ENCODE results near the gene PRDM5.

PRDM5 gene

GRCh38 chr4:120694973-120695372 lies 227.6 kb downstream of the PRDM5 start:
- WGBS, 2 experiments, result 82 to 93% methylated on average over 2 of the region's 2 CpGs
- Histone ChIP-seq H3K9me3 (ENCODE audit: control insufficient read depth, low read length) (no peaks in the 10 kb centered on the region), H3K36me3 (ENCODE audit: control insufficient read depth, insufficient read depth, low read length) (no peaks in the 10 kb centered on the region), H3K27me3 (ENCODE audit: control insufficient read depth, insufficient read depth, low read length, poor library complexity, severe bottlenecking) (no peaks in the 10 kb centered on the region), H3K4me3 (ENCODE audit: insufficient read depth, low read depth, low read length) (no peak overlapping the region), H3K4me1 (ENCODE audit: control insufficient read depth, insufficient read depth, low read length) (no peaks in the 10 kb centered on the region), H3K27ac (ENCODE audit: insufficient read depth, low read depth, low read length, poor library complexity, severe bottlenecking) (no peak overlapping the region)

GRCh38 chr4:120693816-120694215 lies 228.7 kb downstream of the PRDM5 start:
- Histone ChIP-seq H3K27ac (ENCODE audit: insufficient read depth, low read depth, low read length, poor library complexity, severe bottlenecking) (no peak overlapping the region), H3K36me3 (ENCODE audit: control insufficient read depth, insufficient read depth, low read length) (no peaks in the 10 kb centered on the region), H3K9me3 (ENCODE audit: control insufficient read depth, low read length) (no peaks in the 10 kb centered on the region), H3K4me1 (ENCODE audit: control insufficient read depth, insufficient read depth, low read length) (no peaks in the 10 kb centered on the region), H3K4me3 (ENCODE audit: insufficient read depth, low read depth, low read length) (no peak overlapping the region), H3K27me3 (ENCODE audit: control insufficient read depth, insufficient read depth, low read length, poor library complexity, severe bottlenecking) (no peaks in the 10 kb centered on the region)

- Histone ChIP-seq H3K27ac (ENCODE audit: insufficient read depth, low read depth, low read length, poor library complexity, severe bottlenecking) (no peak overlapping the region), H3K4me3 (ENCODE audit: insufficient read depth, low read depth, low read length) (no peak overlapping the region), H3K36me3 (ENCODE audit: control insufficient read depth, insufficient read depth, low read length) (no peaks in the 10 kb centered on the region), H3K4me1 (ENCODE audit: control insufficient read depth, insufficient read depth, low read length) (no peaks in the 10 kb centered on the region), H3K27me3 (ENCODE audit: control insufficient read depth, insufficient read depth, low read length, poor library complexity, severe bottlenecking) (no peaks in the 10 kb centered on the region), H3K9me3 (ENCODE audit: control insufficient read depth, low read length) (no peaks in the 10 kb centered on the region)
- 88 to 90% methylated on average over 2 of the region's 2 CpGs for WGBS, 2 experiments
Measured at GRCh38 chr4:120692964-120693363, 229.6 kb downstream of the PRDM5 start.

- no peaks in the 10 kb centered on the region for H3K4me1 ChIP-seq (ENCODE audit: control insufficient read depth, insufficient read depth, low read length)
- H3K27me3 ChIP-seq (ENCODE audit: control insufficient read depth, insufficient read depth, low read length, poor library complexity, severe bottlenecking), result no peaks in the 10 kb centered on the region
- H3K4me3 ChIP-seq (ENCODE audit: insufficient read depth, low read depth, low read length), result no peak overlapping the region
- H3K27ac ChIP-seq (ENCODE audit: insufficient read depth, low read depth, low read length, poor library complexity, severe bottlenecking), result no peak overlapping the region
- H3K36me3 ChIP-seq (ENCODE audit: control insufficient read depth, insufficient read depth, low read length), result no peaks in the 10 kb centered on the region
- no peaks in the 10 kb centered on the region for H3K9me3 ChIP-seq (ENCODE audit: control insufficient read depth, low read length)
Measured at GRCh38 chr4:120691536-120691935, 231.0 kb downstream of the PRDM5 start.

GRCh38 chr4:120691106-120691505 lies 231.4 kb downstream of the PRDM5 start:
- no peaks in the 10 kb centered on the region for H3K27me3 ChIP-seq (ENCODE audit: control insufficient read depth, insufficient read depth, low read length, poor library complexity, severe bottlenecking)
- H3K4me3 ChIP-seq (ENCODE audit: insufficient read depth, low read depth, low read length), result no peak overlapping the region
- no peaks in the 10 kb centered on the region for H3K9me3 ChIP-seq (ENCODE audit: control insufficient read depth, low read length)
- H3K4me1 ChIP-seq (ENCODE audit: control insufficient read depth, insufficient read depth, low read length), result no peaks in the 10 kb centered on the region
- H3K36me3 ChIP-seq (ENCODE audit: control insufficient read depth, insufficient read depth, low read length), result no peaks in the 10 kb centered on the region
- H3K27ac ChIP-seq (ENCODE audit: insufficient read depth, low read depth, low read length, poor library complexity, severe bottlenecking), result no peak overlapping the region

GRCh38 chr4:120688791-120689190 lies 233.7 kb downstream of the PRDM5 start:
- H3K9me3 ChIP-seq (ENCODE audit: control insufficient read depth, low read length), result no peaks in the 10 kb centered on the region
- WGBS, 2 experiments, result 77 to 96% methylated on average over 2 to 3 of the region's 3 CpGs
- H3K4me1 ChIP-seq (ENCODE audit: control insufficient read depth, insufficient read depth, low read length), result no peaks in the 10 kb centered on the region
- H3K4me3 ChIP-seq (ENCODE audit: insufficient read depth, low read depth, low read length), result no peak overlapping the region
- no peaks in the 10 kb centered on the region for H3K36me3 ChIP-seq (ENCODE audit: control insufficient read depth, insufficient read depth, low read length)
- no peak overlapping the region for H3K27ac ChIP-seq (ENCODE audit: insufficient read depth, low read depth, low read length, poor library complexity, severe bottlenecking)
- H3K27me3 ChIP-seq (ENCODE audit: control insufficient read depth, insufficient read depth, low read length, poor library complexity, severe bottlenecking), result no peaks in the 10 kb centered on the region

GRCh38 chr4:120685756-120686278 lies 236.7 kb downstream of the PRDM5 start:
- Histone ChIP-seq H3K9me3 (ENCODE audit: control insufficient read depth, low read length) (no peaks in the 10 kb centered on the region), H3K4me3 (ENCODE audit: insufficient read depth, low read depth, low read length) (no peak overlapping the region), H3K4me1 (ENCODE audit: control insufficient read depth, insufficient read depth, low read length) (no peaks in the 10 kb centered on the region), H3K27me3 (ENCODE audit: control insufficient read depth, insufficient read depth, low read length, poor library complexity, severe bottlenecking) (no peaks in the 10 kb centered on the region), H3K27ac (ENCODE audit: insufficient read depth, low read depth, low read length, poor library complexity, severe bottlenecking) (no peak overlapping the region), H3K36me3 (ENCODE audit: control insufficient read depth, insufficient read depth, low read length) (no peaks in the 10 kb centered on the region)
- WGBS, 2 experiments, result 86 to 89% methylated on average over 1 of the region's 2 CpGs

GRCh38 chr4:120683897-120684540 lies 238.5 kb downstream of the PRDM5 start:
- Histone ChIP-seq H3K27ac (ENCODE audit: insufficient read depth, low read depth, low read length, poor library complexity, severe bottlenecking) (no peak overlapping the region), H3K9me3 (ENCODE audit: control insufficient read depth, low read length) (no peaks in the 10 kb centered on the region), H3K4me3 (ENCODE audit: insufficient read depth, low read depth, low read length) (no peak overlapping the region), H3K27me3 (ENCODE audit: control insufficient read depth, insufficient read depth, low read length, poor library complexity, severe bottlenecking) (no peaks in the 10 kb centered on the region), H3K4me1 (ENCODE audit: control insufficient read depth, insufficient read depth, low read length) (no peaks in the 10 kb centered on the region), H3K36me3 (ENCODE audit: control insufficient read depth, insufficient read depth, low read length) (no peaks in the 10 kb centered on the region)
- WGBS, 2 experiments, result 87 to 94% methylated on average over 4 of the region's 6 CpGs

GRCh38 chr4:120682981-120683380 lies 239.5 kb downstream of the PRDM5 start:
- Histone ChIP-seq H3K36me3 (ENCODE audit: control insufficient read depth, insufficient read depth, low read length) (no peaks in the 10 kb centered on the region), H3K9me3 (ENCODE audit: control insufficient read depth, low read length) (no peaks in the 10 kb centered on the region), H3K4me1 (ENCODE audit: control insufficient read depth, insufficient read depth, low read length) (no peaks in the 10 kb centered on the region), H3K27me3 (ENCODE audit: control insufficient read depth, insufficient read depth, low read length, poor library complexity, severe bottlenecking) (no peaks in the 10 kb centered on the region), H3K4me3 (ENCODE audit: insufficient read depth, low read depth, low read length) (no peak overlapping the region), H3K27ac (ENCODE audit: insufficient read depth, low read depth, low read length, poor library complexity, severe bottlenecking) (no peak overlapping the region)
- 93 to 97% methylated on average over 3 of the region's 3 CpGs for WGBS, 2 experiments

GRCh38 chr4:120680647-120681228 lies 241.8 kb downstream of the PRDM5 start:
- Histone ChIP-seq H3K4me1 (ENCODE audit: control insufficient read depth, insufficient read depth, low read length) (no peaks in the 10 kb centered on the region), H3K27me3 (ENCODE audit: control insufficient read depth, insufficient read depth, low read length, poor library complexity, severe bottlenecking) (no peaks in the 10 kb centered on the region), H3K9me3 (ENCODE audit: control insufficient read depth, low read length) (no peaks in the 10 kb centered on the region), H3K27ac (ENCODE audit: insufficient read depth, low read depth, low read length, poor library complexity, severe bottlenecking) (no peak overlapping the region), H3K4me3 (ENCODE audit: insufficient read depth, low read depth, low read length) (no peak overlapping the region), H3K36me3 (ENCODE audit: control insufficient read depth, insufficient read depth, low read length) (no peaks in the 10 kb centered on the region)
- 96 to 100% methylated on average over 1 to 3 of the region's 3 CpGs for WGBS, 2 experiments

Measured in ectodermal cell (in vitro differentiated cells).